Retinal pigment epithelial cell (primary cell): ENCODE results near the gene NPHP4.

ENCODE experiments used
- DNase-seq: peaks from one replicate; pipeline ENCODE4 v3.0.0-alpha.2; 2010; ENCODE audit warnings: low read depth
- H3K4me3 ChIP-seq: 2 replicates; pipeline ENCODE4 v1.5.1; 2011; ENCODE audit warnings: mild to moderate bottlenecking, low read length, control low read depth, moderate library complexity
- CTCF ChIP-seq: conservative IDR thresholded peaks from 2 replicates; pipeline ENCODE4 v1.5.1; 2011; ENCODE audit warnings: low read depth, low read length, control low read depth, inconsistent platforms

The NPHP4 gene

DNA sequence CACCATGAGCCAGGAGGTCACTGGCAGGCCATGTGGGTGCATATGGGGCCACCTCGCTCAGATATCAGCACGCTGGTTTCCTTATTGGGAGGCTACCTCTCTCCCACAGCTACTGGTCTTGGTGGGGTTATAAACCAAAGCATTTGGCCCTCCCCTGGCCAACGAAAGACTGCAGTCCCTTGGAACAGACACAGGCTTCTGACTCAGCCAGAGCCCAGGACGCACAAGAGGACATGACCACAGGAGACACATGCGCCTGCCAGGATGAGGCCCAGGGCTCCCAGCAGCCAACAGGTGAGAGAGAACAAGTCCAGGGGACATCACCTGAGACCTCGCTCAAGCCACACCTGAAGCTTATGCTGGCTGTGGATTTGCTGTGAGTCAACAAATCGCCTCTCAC lies 13.8 kb downstream of the NPHP4 start:
- H3K4me3 ChIP-seq: no peak overlapping the region
- TF ChIP-seq CTCF: no peak
- no peak for DNase-seq

DNA sequence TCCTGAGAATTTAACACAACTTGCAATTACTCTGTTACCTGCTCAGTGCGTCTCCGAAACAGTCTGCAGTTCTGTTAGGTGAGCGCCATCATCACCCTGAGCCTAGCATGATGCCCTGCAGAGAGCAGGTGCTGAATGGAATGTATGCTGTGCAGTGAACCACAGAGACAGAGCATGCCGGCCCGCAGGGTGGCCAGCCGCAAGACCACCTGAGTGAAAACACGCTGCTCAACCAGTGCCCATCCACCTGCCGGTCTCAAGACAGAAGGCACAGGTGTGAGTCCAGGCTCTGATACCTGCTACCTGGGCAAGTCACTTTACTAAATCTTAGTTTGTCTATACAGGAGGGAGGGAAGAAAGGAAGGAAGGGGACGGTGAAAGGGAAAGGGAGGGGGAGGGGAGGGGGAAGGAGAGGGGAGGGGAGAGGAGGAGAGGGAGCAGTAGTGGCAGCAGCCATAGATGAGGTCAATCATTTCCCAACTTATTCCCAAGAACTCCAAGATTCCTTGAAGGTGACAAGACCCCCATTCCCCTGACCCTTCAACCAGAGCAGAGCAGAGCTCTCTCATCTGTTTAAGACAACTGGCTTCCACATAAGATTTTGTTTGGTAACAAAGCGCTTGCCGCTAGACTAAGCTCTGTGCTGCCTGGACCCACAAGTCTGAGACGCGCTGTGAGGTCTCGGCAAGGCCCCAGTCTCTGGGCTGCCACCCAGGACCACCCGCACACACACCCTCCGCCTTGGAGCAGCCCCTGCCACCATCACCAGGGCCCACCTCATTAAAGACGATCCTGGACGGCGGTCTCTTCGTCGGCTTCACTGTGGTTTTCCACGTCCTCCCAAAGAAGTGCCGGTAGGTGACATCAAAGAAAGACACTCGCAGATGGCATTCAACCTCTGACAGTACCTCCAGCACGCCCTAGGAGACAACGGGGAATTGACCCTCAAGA lies 14.5 kb downstream of the NPHP4 start:
- no peak overlapping the region for H3K4me3 ChIP-seq
- TF ChIP-seq CTCF: no peak
- DNase-seq: no peak

GRCh38 chr1:5976726-5977493 lies 15.3 kb downstream of the NPHP4 start:
- no peak for DNase-seq
- no peak for TF ChIP-seq CTCF
- no peak overlapping the region for H3K4me3 ChIP-seq

DNA sequence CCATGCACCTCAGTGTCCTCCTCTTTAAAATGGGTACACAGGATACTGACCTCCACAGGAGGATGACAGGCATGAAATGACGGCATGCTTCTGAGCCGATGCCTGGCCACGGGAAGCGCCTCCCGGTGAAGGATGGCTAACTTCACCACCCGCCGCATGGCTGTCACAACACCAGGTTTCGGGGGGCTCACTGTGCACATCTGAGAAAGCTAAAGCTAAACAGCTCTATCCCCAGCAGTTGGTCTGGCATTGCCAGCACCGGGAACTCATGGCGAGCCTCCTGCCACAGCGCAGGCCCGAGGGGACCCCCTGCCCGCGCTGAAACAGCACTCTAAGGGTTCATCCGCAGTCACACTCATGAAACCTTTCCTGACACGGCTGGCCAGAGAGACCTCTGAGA lies 16.0 kb downstream of the NPHP4 start:
- no peak for DNase-seq
- H3K4me3 ChIP-seq: no peak overlapping the region
- TF ChIP-seq CTCF: no peak

DNA sequence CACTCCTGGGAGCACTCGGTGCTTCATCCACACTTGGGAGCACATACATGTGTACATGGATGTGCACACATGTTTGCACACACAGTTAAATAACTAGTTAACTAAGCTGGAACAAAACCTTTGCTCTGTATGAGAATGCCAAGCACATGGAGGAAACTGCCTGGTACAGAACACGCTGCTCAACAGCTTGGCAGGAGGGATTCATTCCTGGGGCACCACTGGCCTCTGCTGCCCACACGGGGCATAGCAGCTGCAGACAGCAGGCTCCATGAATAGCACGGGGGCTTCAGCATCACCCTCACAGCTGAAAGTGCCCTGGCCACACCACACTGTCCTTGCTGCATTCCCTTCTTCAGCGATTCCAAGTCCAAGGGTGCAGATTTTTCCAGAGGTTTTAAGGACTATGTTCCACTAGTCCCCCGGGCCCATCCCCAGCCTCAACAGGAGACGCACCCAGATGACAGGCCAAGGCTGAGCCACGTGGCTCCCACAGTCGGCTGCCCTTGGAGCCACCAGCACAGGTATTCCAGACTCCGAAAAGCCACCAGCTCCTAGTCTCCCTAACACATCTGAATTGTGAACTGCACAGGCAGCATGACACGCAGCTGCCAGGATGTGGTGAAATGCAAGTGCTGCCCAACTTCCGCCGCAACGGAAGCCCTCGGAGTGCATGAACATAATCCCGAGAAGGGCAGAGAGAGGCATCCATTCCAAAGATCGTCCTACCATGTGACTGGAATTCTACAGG lies 16.9 kb downstream of the NPHP4 start:
- no peak for DNase-seq
- TF ChIP-seq CTCF: peak; percentile 93
- H3K4me3 ChIP-seq: no peak overlapping the region

DNA sequence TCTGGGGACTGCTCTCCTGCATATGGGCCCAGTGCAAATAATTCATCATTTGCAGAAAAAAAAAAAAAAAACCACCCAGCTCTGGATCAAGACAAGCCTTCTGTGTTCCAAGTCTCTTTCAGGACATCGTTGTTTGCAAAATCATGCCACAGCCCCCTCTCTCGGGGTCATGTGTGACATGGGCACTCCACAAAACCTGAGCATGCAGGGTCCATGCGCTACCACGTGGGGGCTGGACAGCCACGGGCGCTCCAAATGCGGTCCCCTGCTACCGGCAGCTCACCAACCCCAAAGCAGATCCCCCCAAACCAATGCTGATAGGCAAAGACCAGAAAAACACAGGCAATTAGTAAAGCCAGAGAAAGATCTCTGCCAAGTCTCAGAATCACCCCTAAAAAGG lies 17.6 kb downstream of the NPHP4 start:
- H3K4me3 ChIP-seq: no peak overlapping the region
- TF ChIP-seq CTCF: no peak
- no peak for DNase-seq
